AG09319 (cell line): Measurements from ENCODE around the gene REEP1.

Experiments used
- DNase-seq: peaks from one replicate; pipeline ENCODE4 v3.0.0-alpha.2; 2010; ENCODE audit warnings: low read depth; ENCODE audit errors: extremely low read depth
- CTCF ChIP-seq: IDR thresholded peaks from 2 replicates; pipeline ENCODE4 v1.5.1; 2011; ENCODE audit warnings: low read depth, mild to moderate bottlenecking, inconsistent platforms, low read length, moderate library complexity

The REEP1 gene

GRCh38 chr2:86305195-86305914 lies 32.1 kb downstream of the REEP1 start:
- no peak for DNase-seq
- no peak for TF ChIP-seq CTCF

- DNase-seq, result no peak
- no peak for TF ChIP-seq CTCF
Observed at GRCh38 chr2:86304416-86304815, 33.0 kb downstream of the REEP1 start.

- TF ChIP-seq CTCF, result no peak
Observed at GRCh38 chr2:86302320-86302719, 35.1 kb downstream of the REEP1 start.

GRCh38 chr2:86301711-86302202 lies 35.7 kb downstream of the REEP1 start:
- DNase-seq, result no peak

More at GRCh38 chr2:86302320-86302719, 35.1 kb downstream of the REEP1 start:
- DNase-seq, result no peak

GRCh38 chr2:86301009-86301408 lies 36.4 kb downstream of the REEP1 start:
- no peak for TF ChIP-seq CTCF
- no peak for DNase-seq

More at GRCh38 chr2:86301711-86302202, 35.7 kb downstream of the REEP1 start:
- TF ChIP-seq CTCF, result no peak

- no peak for DNase-seq
- TF ChIP-seq CTCF, result no peak
Observed at GRCh38 chr2:86300496-86300895, 36.9 kb downstream of the REEP1 start.
